HG02588 (cell line): ENCODE measurements around the gene KRT40.
"Not testable (repeated sequence)": the region's sequence is repeated elsewhere in the genome, so short reads cannot be mapped to it uniquely, and the experiment has no call there.

Source experiments
- ATAC-seq: cut with Tn5 transposase; IDR thresholded peaks from one replicate; pipeline ENCODE4 v1.9.1; 2021; ENCODE audit warnings: mild to moderate bottlenecking, moderate library complexity; ENCODE audit not compliant: unreplicated experiment

KRT40 gene

DNA sequence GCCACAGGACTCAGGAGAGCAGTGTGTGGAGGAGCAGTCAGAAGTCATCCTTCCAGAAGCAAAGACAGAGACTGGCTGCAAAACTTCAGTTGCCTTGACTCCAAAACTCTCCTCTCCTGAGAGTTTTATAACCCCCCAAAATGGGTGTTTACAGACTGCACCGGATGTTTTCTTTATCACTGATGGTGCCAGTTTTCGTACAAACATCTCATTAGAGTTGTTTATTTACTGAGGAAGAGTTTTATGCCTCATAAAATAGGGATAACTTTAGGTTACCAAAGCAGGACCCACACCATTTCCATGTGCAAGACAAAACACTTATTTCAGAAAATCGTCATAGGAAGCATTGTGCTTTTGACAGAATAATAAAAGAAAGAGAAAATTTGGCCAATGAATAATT, at the start of gene KRT40:
TSS of gene KRT40 (minus strand) at position 101 of the 400 bp plus-strand sequence. CDS start at position 48, 53 bp downstream.
- ATAC-seq, result no peak

GRCh38 chr17:41029633-41030245, 45.6 kb upstream of the KRT40 start, which contains the start of gene KRTAP1-4:
Gene KRTAP1-4 (minus strand): TSS chr17:41030195. CDS start chr17:41030078, 117 bp downstream.
- ATAC-seq, result no peak

- no peak for ATAC-seq
These were observed 42.8 kb upstream of the KRT40 start, which contains the start of gene KRTAP1-5 for GRCh38 chr17:41026715-41027471. Gene KRTAP1-5 (minus strand): TSS chr17:41027208. CDS start chr17:41027155, 53 bp downstream.

- no peak for ATAC-seq
These were observed 40.6 kb upstream of the KRT40 start for GRCh38 chr17:41024697-41025096.

DNA sequence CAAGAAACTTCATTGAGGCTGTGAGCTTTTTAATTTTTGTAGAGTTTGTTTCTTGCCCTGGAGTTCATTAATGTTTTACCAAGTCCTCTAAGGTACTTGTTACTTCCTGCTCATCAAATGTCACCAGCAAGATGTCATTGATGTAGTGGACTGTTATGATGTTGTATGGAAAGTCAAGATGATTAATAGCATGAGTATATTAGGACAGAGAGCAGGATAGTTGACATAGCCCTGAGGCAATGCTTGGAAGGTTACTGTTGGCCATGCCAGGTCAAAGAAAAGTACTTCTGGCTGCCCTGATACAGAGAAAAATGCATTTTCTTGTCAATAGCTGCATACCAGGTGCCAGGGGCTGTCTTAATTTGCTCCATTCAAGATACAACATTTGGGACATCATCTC, 36.2 kb upstream of the KRT40 start:
- ATAC-seq, result no peak

GRCh38 chr17:41019415-41019814, 35.3 kb upstream of the KRT40 start:
- no peak for ATAC-seq

DNA sequence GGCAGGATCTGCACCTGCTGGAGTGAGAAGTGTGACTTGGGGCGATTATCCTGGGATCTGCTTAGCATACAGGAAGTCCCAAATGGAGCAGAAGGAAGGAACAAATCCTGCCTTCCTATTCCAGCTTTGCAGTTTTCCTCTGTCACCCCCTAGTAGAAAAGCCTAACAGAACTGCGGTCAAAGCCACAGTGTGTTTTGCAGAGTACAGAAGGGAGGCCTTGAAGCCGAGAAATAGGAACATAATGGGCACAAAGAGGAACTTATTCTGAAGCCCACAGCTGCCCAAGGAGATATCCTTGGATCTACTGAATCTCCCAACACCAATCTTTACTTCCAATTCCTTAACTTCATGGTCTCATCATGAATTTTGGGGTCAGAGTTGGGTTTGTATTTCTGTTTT, 34.4 kb upstream of the KRT40 start:
- ATAC-seq, result no peak

- no peak for ATAC-seq
These were observed 32.6 kb upstream of the KRT40 start for GRCh38 chr17:41016578-41017215.

- no peak for ATAC-seq
These were observed 31.3 kb upstream of the KRT40 start for GRCh38 chr17:41015454-41015853.

- ATAC-seq, result no peak
These were observed 29.5 kb upstream of the KRT40 start for GRCh38 chr17:41013606-41014005.

DNA sequence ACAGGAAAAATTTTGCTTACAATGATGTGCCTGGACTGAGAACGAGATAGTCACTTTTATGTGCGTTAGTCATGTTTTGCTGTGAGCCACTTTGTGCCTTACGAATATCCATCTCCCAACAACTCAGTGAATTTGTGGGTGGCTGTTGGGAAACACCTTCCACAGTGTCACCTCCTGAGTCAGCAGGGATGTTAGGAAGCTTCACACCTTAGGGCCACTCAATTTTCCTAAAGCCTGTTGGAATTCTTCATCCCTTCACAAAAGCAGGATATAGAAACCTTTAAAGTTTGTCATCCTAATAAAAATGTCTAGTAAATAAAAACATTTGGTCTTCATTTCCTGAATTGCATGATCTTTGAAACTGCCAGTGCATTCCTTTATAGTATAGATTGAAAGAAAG, 29.1 kb upstream of the KRT40 start:
- no peak for ATAC-seq

GRCh38 chr17:41012326-41013120, 28.4 kb upstream of the KRT40 start:
- ATAC-seq, result no peak

GRCh38 chr17:41010441-41010840, 26.3 kb upstream of the KRT40 start:
- ATAC-seq, result no peak

DNA sequence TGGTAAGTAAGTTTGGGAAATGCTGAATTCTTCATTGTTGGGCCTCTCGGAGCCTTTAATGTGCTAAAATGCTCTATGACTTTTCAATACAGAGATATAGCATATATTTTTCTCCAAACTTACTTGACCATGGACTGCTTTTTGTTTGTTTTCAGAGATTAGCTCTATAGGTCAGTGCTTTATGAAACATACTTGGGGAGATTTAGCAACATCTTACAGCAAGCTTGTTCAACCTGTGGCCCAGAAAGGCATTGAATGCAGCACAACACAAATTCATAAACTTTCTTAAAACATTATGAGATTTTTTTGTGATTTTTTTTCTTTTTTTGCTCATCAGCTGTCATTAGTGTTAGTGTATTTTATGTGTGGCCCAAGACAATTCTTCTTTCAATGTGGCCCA, 25.8 kb upstream of the KRT40 start:
- ATAC-seq, result no peak

DNA sequence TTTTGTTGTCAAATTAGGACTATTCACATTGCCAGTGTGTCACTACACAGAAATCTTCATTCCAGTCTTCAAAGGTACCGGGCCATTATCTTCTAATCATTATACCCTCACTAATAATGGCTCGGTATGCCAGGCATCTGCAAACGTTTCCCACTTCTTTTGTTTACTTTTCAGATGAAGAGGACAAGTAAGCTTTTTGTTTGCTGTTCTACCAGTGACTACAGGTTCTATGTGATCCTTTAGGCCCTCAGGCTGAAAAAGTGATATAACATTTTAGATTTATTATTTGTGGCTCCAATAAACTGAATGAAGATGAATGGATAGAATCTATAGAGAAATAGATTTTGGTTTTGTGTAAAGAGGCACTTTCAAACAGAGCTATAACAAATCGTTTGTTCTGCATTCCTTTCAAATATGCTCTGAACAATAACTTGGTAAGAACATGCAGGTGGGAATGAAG, 25.2 kb upstream of the KRT40 start:
- no peak for ATAC-seq

GRCh38 chr17:41008811-41009210, 24.7 kb upstream of the KRT40 start, which contains the start of gene KRTAP3-1:
Gene KRTAP3-1 (minus strand): TSS chr17:41009128. CDS start chr17:41009074, 54 bp downstream.
- no peak for ATAC-seq

- ATAC-seq, result no peak
These were observed 20.3 kb upstream of the KRT40 start for GRCh38 chr17:41004397-41004796.

GRCh38 chr17:41003926-41004325, 19.8 kb upstream of the KRT40 start:
- ATAC-seq, result no peak

DNA sequence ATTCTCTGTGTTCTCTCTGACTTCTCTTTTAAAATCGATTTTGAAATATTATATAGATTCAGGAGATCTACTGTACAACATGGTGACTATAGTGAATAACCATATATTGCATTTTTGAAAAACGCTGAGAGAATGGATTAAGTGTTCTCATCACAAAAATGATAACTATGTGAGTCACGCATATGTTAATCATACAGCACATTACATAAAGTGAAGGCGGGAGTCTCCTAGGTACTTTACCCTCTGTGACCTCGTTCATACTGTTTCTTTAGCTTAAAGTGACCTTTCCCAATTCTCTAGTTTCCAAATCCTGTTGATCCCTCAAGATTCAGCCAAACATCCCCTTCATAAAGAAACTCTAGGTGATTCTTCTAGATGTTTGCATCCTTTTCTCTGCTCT, 18.7 kb upstream of the KRT40 start:
- no peak for ATAC-seq

- no peak for ATAC-seq
These were observed 17.7 kb upstream of the KRT40 start for GRCh38 chr17:41001795-41002194.

DNA sequence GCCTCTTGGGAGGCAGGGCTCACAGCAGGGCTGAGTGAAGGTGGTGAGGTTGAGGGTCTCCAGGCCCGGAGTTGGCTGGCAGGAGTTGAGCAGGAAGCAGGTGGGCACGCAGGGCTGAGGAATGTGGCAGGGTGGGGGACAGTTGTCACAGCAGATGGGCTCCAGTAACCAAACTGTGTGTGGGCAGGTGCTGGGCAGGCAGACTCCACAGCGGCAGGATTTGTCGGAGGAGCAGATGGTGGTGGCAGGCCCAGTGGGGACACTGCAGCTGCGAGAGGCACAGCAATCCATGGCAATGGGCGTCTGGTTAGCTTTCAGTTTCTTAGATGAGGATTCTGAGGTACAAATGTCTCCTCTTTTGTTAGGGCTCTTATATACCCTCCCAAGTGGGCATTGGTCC, 15.4 kb upstream of the KRT40 start, which contains the start of gene KRTAP3-2:
TSS of gene KRTAP3-2 (minus strand) at position 344 of the 400 bp plus-strand sequence. CDS start at position 291, 53 bp downstream.
- ATAC-seq, result not testable (repeated sequence)
